RWPE2 (cell line): ENCODE results near the gene IKZF3.
"Not testable (repeated sequence)": the region's sequence is repeated elsewhere in the genome, so short reads cannot be mapped to it uniquely, and the experiment has no call there.

ENCODE experiments used
- ATAC-seq: fragments of 200-7000 bp; cut with Tn5 transposase; 3 replicates; pipeline ENCODE4 v1.9.1; 2021; ENCODE audit warnings: low read depth
- DNase-seq: peaks from one replicate; pipeline ENCODE4 v3.0.0-alpha.2; 2020; ENCODE audit warnings: low spot score
- H3K27ac ChIP-seq: fragments of 450-650 bp; 2 replicates; pipeline ENCODE4 v1.5.1; 2017; ENCODE audit warnings: mild to moderate bottlenecking; ENCODE audit not compliant: poor library complexity, severe bottlenecking
- H3K27me3 ChIP-seq: fragments of 250-450 bp; sonication (Bioruptor Pico); 2 replicates; pipeline ENCODE4 v1.5.1; 2021; ENCODE audit warnings: mild to moderate bottlenecking, moderate library complexity; ENCODE audit not compliant: insufficient read depth, poor library complexity, severe bottlenecking
- H3K36me3 ChIP-seq: fragments of 250-450 bp; sonication (Bioruptor Pico); 2 replicates; pipeline ENCODE4 v1.5.1; 2020; ENCODE audit warnings: low read depth, mild to moderate bottlenecking, moderate library complexity
- H3K4me1 ChIP-seq: fragments of 250-450 bp; sonication (Bioruptor Pico); 2 replicates; pipeline ENCODE4 v1.5.1; 2021; ENCODE audit warnings: mild to moderate bottlenecking, moderate library complexity; ENCODE audit not compliant: insufficient read depth, poor library complexity, severe bottlenecking
- H3K4me3 ChIP-seq: fragments of 250-450 bp; sonication (Bioruptor Pico); 2 replicates; pipeline ENCODE4 v1.5.1; 2021; ENCODE audit warnings: mild to moderate bottlenecking, moderate library complexity; ENCODE audit not compliant: severe bottlenecking
- H3K9me3 ChIP-seq: fragments of 250-450 bp; sonication (Bioruptor Pico); 2 replicates; pipeline ENCODE4 v1.5.1; 2021; ENCODE audit warnings: mild to moderate bottlenecking, moderate library complexity; ENCODE audit not compliant: severe bottlenecking
- CTCF ChIP-seq: fragments of 450-650 bp; IDR thresholded peaks from one replicate; pipeline ENCODE4 v1.5.1; 2017; ENCODE audit warnings: mild to moderate bottlenecking, moderate library complexity; ENCODE audit not compliant: poor library complexity, severe bottlenecking

IKZF3 gene

GRCh38 chr17:39767147-39767546, 97.0 kb downstream of the IKZF3 start:
- H3K27me3 ChIP-seq, result peaks cover 11% of the 10 kb centered on the region
- ATAC-seq, result no peak
- no peak overlapping the region for H3K27ac ChIP-seq
- H3K36me3 ChIP-seq, result no peaks in the 10 kb centered on the region
- peaks cover 9% of the 10 kb centered on the region for H3K4me1 ChIP-seq
- DNase-seq, result no peak
- H3K4me3 ChIP-seq, result no peak overlapping the region
- TF ChIP-seq CTCF, result no peak
- H3K9me3 ChIP-seq, result no peaks in the 10 kb centered on the region

DNA sequence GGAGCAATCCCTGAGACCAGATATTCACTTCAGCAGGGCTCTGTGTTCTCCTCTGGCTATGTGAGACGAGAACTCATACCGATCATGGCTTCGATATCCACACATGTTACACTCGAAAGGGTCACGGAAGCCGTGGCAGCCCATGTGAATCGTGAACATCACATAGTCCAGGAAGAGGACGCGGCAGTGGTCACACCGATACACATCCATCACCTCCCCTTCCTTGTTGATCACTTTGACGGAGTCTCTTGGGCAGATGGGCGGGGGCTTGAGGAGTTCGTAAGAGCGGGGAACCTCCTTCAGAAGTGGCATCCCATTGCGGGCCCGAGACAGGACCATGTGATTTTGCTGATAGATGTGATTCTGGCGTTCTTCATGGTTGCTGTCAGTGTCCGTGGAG, 98.3 kb downstream of the IKZF3 start:
- Histone ChIP-seq H3K4me1 (peaks cover 9% of the 10 kb centered on the region), H3K27me3 (peaks cover 11% of the 10 kb centered on the region), H3K9me3 (no peaks in the 10 kb centered on the region), H3K27ac (no peak overlapping the region), H3K4me3 (no peak overlapping the region), H3K36me3 (no peaks in the 10 kb centered on the region)
- no peak for TF ChIP-seq CTCF
- DNase-seq (no peak), ATAC-seq (no peak)

DNA sequence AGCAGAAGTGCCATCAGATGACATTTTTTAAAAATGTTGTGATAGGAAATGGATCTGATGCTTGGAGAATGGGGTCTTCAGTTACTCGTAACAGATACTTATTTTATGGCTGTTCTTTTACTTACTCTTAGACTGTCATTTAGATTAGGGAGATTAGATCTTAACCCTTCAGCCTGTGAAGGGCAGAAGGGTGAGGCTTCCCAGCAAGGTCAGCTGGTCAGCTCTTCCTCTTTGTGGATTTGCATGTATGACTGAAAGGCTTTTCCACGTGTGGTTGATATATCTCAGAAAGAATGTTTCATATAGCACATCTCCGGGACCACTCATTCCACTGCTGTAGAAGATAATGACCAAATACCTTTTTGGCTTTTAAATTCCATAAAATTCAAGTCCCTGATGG, 98.9 kb downstream of the IKZF3 start:
- no peak for TF ChIP-seq CTCF
- Histone ChIP-seq H3K9me3 (no peaks in the 10 kb centered on the region), H3K27me3 (peaks cover 11% of the 10 kb centered on the region), H3K36me3 (no peaks in the 10 kb centered on the region), H3K27ac (no peak overlapping the region), H3K4me3 (no peak overlapping the region), H3K4me1 (peaks cover 5% of the 10 kb centered on the region)
- DNase-seq (no peak), ATAC-seq (no peak)

- H3K36me3 ChIP-seq, ATAC-seq, H3K27ac ChIP-seq, H3K9me3 ChIP-seq, H3K4me1 ChIP-seq, DNase-seq, H3K4me3 ChIP-seq: not testable (repeated sequence)
- peaks cover 11% of the 10 kb centered on the region for H3K27me3 ChIP-seq
Observed at GRCh38 chr17:39764171-39764570, 99.9 kb downstream of the IKZF3 start.

- DNase-seq (no peak), ATAC-seq (0 out of 3 replicates have a peak, but pooled peaks have one; percentile 29)
- Histone ChIP-seq H3K4me1 (no peaks in the 10 kb centered on the region), H3K27ac (no peak overlapping the region), H3K9me3 (no peaks in the 10 kb centered on the region), H3K36me3 (no peaks in the 10 kb centered on the region), H3K27me3 (peaks cover 9% of the 10 kb centered on the region), H3K4me3 (no peak overlapping the region)
- no peak for TF ChIP-seq CTCF
Observed at GRCh38 chr17:39763051-39763820, 100.9 kb downstream of the IKZF3 start.
